Measurements from ENCODE around the gene GRID1. TPM values are rescaled to one million over a fixed set of nuclear protein-coding genes. Genes with fewer than 3 reads are reported as not detected.
"Not testable (repeated sequence)": the region's sequence is repeated elsewhere in the genome, so short reads cannot be mapped to it uniquely, and the experiment has no call there.

The GRID1 gene
- total RNA-seq, 1 donor from 2014 or later, result 0.68 TPM

GRCh38 chr10:86187499-86188239 lies 178.9 kb downstream of the GRID1 start:
- no peak for ATAC-seq

GRCh38 chr10:86186633-86187032 lies 180.0 kb downstream of the GRID1 start:
- ATAC-seq, result no peak

- ATAC-seq, result no peak
Observed at GRCh38 chr10:86182595-86182994, 184.0 kb downstream of the GRID1 start.

GRCh38 chr10:86182150-86182549 lies 184.4 kb downstream of the GRID1 start:
- no peak for ATAC-seq

- ATAC-seq, result no peak
Observed at GRCh38 chr10:86180861-86181260, 185.7 kb downstream of the GRID1 start.

GRCh38 chr10:86179961-86180360 lies 186.6 kb downstream of the GRID1 start:
- no peak for ATAC-seq

GRCh38 chr10:86179153-86179524 lies 187.5 kb downstream of the GRID1 start:
- ATAC-seq, result no peak

- no peak for ATAC-seq
Observed at GRCh38 chr10:86178401-86179152, 188.0 kb downstream of the GRID1 start.

GRCh38 chr10:86177537-86178155 lies 188.9 kb downstream of the GRID1 start:
- ATAC-seq, result no peak

- ATAC-seq, result no peak
Observed at GRCh38 chr10:86176850-86177536, 189.6 kb downstream of the GRID1 start.

- not testable (repeated sequence) for ATAC-seq
Observed at GRCh38 chr10:86175476-86175875, 191.1 kb downstream of the GRID1 start.

GRCh38 chr10:86172301-86172700 lies 194.3 kb downstream of the GRID1 start:
- ATAC-seq, result peak; percentile 63

- peak; percentile 42 for ATAC-seq
Observed at GRCh38 chr10:86170255-86171108, 196.1 kb downstream of the GRID1 start.

- no peak for ATAC-seq
Observed at GRCh38 chr10:86169506-86170254, 196.9 kb downstream of the GRID1 start.

- no peak for ATAC-seq
Observed at GRCh38 chr10:86169066-86169465, 197.5 kb downstream of the GRID1 start.

GRCh38 chr10:86168256-86168655 lies 198.3 kb downstream of the GRID1 start:
- no peak for ATAC-seq

GRCh38 chr10:86167762-86168128 lies 198.8 kb downstream of the GRID1 start:
- ATAC-seq, result no peak

- ATAC-seq, result no peak
Observed at GRCh38 chr10:86167121-86167761, 199.4 kb downstream of the GRID1 start.

GRCh38 chr10:86165666-86166065 lies 200.9 kb downstream of the GRID1 start:
- ATAC-seq, result no peak

- ATAC-seq, result no peak
Observed at GRCh38 chr10:86164960-86165630, 201.5 kb downstream of the GRID1 start.
